ENCODE data around the gene TCERG1L.

DNA sequence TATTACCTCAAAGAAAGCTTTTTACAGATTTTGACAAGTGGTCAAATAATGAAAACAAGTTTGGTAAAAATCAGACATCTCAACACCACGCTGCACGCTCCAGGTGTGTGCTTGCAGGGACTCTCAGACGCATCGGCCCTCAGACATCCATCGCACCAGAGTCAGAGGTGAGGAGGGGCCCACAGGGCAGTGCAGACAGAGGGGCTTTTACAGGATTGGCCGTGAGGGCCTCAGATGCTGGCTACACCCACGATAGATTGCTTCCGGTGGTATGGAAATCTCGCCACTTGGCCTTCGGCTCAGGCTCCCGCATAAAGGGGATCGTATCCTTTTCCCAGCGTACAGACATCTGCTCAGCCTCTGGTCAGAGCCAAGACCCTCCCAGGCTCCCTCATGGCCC is 72.1 kb downstream of the TCERG1L start:
- TF ChIP-seq CTCF (IDR thresholded peaks at IDR 0.05; ENCODE audit: insufficient read depth, low read length, poor library complexity, severe bottlenecking) (no peak), EZH2phosphoT487 (conservative IDR thresholded peaks at IDR 0.05; ENCODE audit: low read length) (no peak)

Data from SU-DHL-6 (cell line).